Neural cell (in vitro differentiated cells): ENCODE measurements around the gene FGFR4. TPM values are rescaled to one million over a fixed set of nuclear protein-coding genes. Genes with fewer than 3 reads are reported as not detected.

Experiments
- H2AFZ ChIP-seq: fragments of 200-600, 300-800 bp; sonication (generic), shearing (Covaris generic); 2 replicates; pipeline ENCODE4 v1.6.0; 2014; ENCODE audit warnings: low read depth, mild to moderate bottlenecking, antibody characterized with exemption, low read length, moderate library complexity
- H3F3A ChIP-seq: fragments of 200-600 bp; shearing (Covaris generic); 2 replicates; pipeline ENCODE4 v1.6.1; 2016; ENCODE audit warnings: mild to moderate bottlenecking, moderate library complexity, mixed read lengths, antibody characterized with exemption, low read length; ENCODE audit not compliant: insufficient read depth, poor library complexity, severe bottlenecking
- H3K27ac ChIP-seq: fragments of 200-600, 300-800 bp; sonication (generic), shearing (Covaris generic); 2 replicates; pipeline ENCODE4 v1.5.1; 2014; ENCODE audit warnings: mild to moderate bottlenecking, low read length, moderate library complexity
- H3K27me3 ChIP-seq: fragments of 300-800, 200-600 bp; sonication (generic), shearing (Covaris generic); 2 replicates; pipeline ENCODE4 v1.6.0; 2014; ENCODE audit warnings: mild to moderate bottlenecking, low read depth, low read length, moderate library complexity; ENCODE audit not compliant: insufficient read depth
- H3K36me3 ChIP-seq: fragments of 300-800, 200-600 bp; sonication (generic), shearing (Covaris generic); 2 replicates; pipeline ENCODE4 v1.5.1; 2014; ENCODE audit warnings: mild to moderate bottlenecking, antibody characterized with exemption, low read length, moderate library complexity; ENCODE audit not compliant: insufficient read depth
- H3K4me2 ChIP-seq: fragments of 300-800, 200-600 bp; sonication (generic), shearing (Covaris generic); 2 replicates; pipeline ENCODE4 v1.6.0; 2014; ENCODE audit warnings: mild to moderate bottlenecking, low read length
- H3K4me3 ChIP-seq: fragments of 300-800, 200-600 bp; sonication (generic), shearing (Covaris generic); 2 replicates; pipeline ENCODE4 v1.5.1; 2014; ENCODE audit warnings: mild to moderate bottlenecking, low read length, moderate library complexity
- H3K79me2 ChIP-seq: fragments of 200-600 bp; shearing (Covaris generic); replicated peaks from 2 replicates; pipeline ENCODE4 v1.6.0; 2014; ENCODE audit warnings: mild to moderate bottlenecking, low read length, moderate library complexity; ENCODE audit not compliant: insufficient read depth
- H3K9ac ChIP-seq: fragments of 300-800, 200-600 bp; sonication (generic), shearing (Covaris generic); 2 replicates; pipeline ENCODE4 v1.6.1; 2016; ENCODE audit warnings: mild to moderate bottlenecking, low read length, mixed read lengths
- H3K9me2 ChIP-seq: fragments of 200-600 bp; shearing (Covaris generic); 2 replicates; pipeline ENCODE4 v1.6.1; 2016; ENCODE audit warnings: mild to moderate bottlenecking, low read length, mixed read lengths; ENCODE audit not compliant: insufficient read depth
- H3K9me3 ChIP-seq: fragments of 200-600, 300-800 bp; sonication (generic), shearing (Covaris generic); 2 replicates; pipeline ENCODE4 v1.6.1; 2016; ENCODE audit warnings: mild to moderate bottlenecking, mixed run types, low read length, moderate library complexity, mixed read lengths
- H4K20me1 ChIP-seq: fragments of 200-600 bp; shearing (Covaris generic); 2 replicates; pipeline ENCODE4 v1.6.1; 2016; ENCODE audit warnings: mild to moderate bottlenecking, mixed run types; ENCODE audit not compliant: insufficient read depth
- EP300 ChIP-seq: fragments of 450-650 bp; conservative IDR thresholded peaks from 2 replicates; pipeline ENCODE4 v1.6.1; 2014; ENCODE audit warnings: antibody characterized with exemption, mild to moderate bottlenecking, moderate library complexity; ENCODE audit not compliant: poor library complexity, severe bottlenecking
- EZH2 ChIP-seq: fragments of 200-600, 300-800 bp; shearing (Covaris generic), sonication (generic); IDR thresholded peaks from 2 replicates; pipeline ENCODE4 v1.6.1; 2014; ENCODE audit warnings: antibody characterized with exemption, low read length, borderline replicate concordance, mild to moderate bottlenecking; ENCODE audit not compliant: insufficient read depth, poor library complexity, severe bottlenecking
- MXI1 ChIP-seq: fragments of 450-650 bp; conservative IDR thresholded peaks from 2 replicates; pipeline ENCODE4 v1.6.1; 2014; ENCODE audit warnings: antibody characterized with exemption, mild to moderate bottlenecking; ENCODE audit not compliant: poor library complexity, severe bottlenecking
- POLR2AphosphoS5 ChIP-seq: IDR thresholded peaks from 2 replicates; pipeline ENCODE4 v1.6.1; 2012
- RAD21 ChIP-seq: fragments of 450-650 bp; conservative IDR thresholded peaks from 2 replicates; pipeline ENCODE4 v1.6.1; 2014; ENCODE audit warnings: antibody characterized with exemption, mild to moderate bottlenecking, moderate library complexity
- SMC3 ChIP-seq: fragments of 450-650 bp; conservative IDR thresholded peaks from 2 replicates; pipeline ENCODE4 v1.6.1; 2014; ENCODE audit warnings: antibody characterized with exemption, mild to moderate bottlenecking, moderate library complexity; ENCODE audit not compliant: poor library complexity
- TAF1 ChIP-seq: IDR thresholded peaks from 2 replicates; pipeline ENCODE4 v1.6.1; 2012; ENCODE audit warnings: low read depth
- polyA plus RNA-seq: library from polyadenylated mRNA; depleted of rRNA; stranded (reverse); fragments of >200 nt; gene quantifications from 2 replicates; pipeline ENCODE4 v1.2.3, GENCODE V29; 2014
- TF ChIP-seq, protein P1 (sequence below): fragments of 450-650 bp; IDR thresholded peaks from 2 replicates; pipeline ENCODE4 v1.5.1; 2014; ENCODE audit warnings: antibody characterized with exemption, mild to moderate bottlenecking, moderate library complexity; ENCODE audit not compliant: poor library complexity, severe bottlenecking
- TF ChIP-seq, protein P2 (sequence below): IDR thresholded peaks from 2 replicates; pipeline ENCODE4 v1.6.1; 2012; ENCODE audit warnings: borderline replicate concordance

The FGFR4 gene
- polyA plus RNA-seq, 1 donor from 2014 or later: 14.8 TPM

DNA sequence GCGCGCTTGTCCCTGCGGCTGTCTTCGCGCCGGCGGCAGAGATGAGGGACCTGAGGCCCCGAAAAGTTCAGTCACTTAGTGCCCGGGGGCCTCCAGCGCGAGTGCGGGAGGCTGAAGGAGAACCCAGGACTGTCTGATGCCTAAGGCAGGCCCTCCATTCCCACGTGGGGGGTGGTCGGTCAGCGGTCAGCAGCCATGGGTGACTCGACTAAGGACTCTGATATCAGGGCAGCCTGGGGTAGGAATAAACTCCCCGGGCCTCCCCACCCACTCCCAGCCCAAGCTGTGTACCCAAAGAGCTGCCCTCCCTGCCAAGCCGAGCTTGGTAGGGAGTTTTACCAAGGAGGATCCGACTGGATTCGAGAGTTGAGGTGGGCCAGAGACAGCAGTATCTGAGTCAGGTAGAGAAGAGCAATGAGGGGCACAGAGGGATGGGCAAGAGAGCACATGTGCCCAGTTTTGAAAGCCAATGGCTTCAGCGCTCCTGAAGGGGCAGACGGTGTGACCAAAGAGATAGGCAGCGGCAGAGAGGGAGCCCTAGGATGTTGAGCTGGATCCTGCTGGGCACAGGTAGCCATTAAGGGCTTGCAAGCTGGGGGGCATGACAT, 787 bp downstream of the FGFR4 start:
- H4K20me1 ChIP-seq: no peaks in the 10 kb centered on the region
- no peak overlapping the region for H3K4me2 ChIP-seq
- no peak overlapping the region for H3K4me3 ChIP-seq
- no peak overlapping the region for H3K27ac ChIP-seq
- H3F3A ChIP-seq: no peaks in the 10 kb centered on the region
- no peak for TF ChIP-seq SMC3
- no peak for TF ChIP-seq TAF1
- no peak for TF ChIP-seq MXI1
- TF ChIP-seq, protein P1, sequence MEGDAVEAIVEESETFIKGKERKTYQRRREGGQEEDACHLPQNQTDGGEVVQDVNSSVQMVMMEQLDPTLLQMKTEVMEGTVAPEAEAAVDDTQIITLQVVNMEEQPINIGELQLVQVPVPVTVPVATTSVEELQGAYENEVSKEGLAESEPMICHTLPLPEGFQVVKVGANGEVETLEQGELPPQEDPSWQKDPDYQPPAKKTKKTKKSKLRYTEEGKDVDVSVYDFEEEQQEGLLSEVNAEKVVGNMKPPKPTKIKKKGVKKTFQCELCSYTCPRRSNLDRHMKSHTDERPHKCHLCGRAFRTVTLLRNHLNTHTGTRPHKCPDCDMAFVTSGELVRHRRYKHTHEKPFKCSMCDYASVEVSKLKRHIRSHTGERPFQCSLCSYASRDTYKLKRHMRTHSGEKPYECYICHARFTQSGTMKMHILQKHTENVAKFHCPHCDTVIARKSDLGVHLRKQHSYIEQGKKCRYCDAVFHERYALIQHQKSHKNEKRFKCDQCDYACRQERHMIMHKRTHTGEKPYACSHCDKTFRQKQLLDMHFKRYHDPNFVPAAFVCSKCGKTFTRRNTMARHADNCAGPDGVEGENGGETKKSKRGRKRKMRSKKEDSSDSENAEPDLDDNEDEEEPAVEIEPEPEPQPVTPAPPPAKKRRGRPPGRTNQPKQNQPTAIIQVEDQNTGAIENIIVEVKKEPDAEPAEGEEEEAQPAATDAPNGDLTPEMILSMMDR: no peak
- no peak for TF ChIP-seq RAD21
- no peak for TF ChIP-seq POLR2AphosphoS5
- TF ChIP-seq EP300: no peak
- TF ChIP-seq EZH2: no peak
- TF ChIP-seq, protein P2, sequence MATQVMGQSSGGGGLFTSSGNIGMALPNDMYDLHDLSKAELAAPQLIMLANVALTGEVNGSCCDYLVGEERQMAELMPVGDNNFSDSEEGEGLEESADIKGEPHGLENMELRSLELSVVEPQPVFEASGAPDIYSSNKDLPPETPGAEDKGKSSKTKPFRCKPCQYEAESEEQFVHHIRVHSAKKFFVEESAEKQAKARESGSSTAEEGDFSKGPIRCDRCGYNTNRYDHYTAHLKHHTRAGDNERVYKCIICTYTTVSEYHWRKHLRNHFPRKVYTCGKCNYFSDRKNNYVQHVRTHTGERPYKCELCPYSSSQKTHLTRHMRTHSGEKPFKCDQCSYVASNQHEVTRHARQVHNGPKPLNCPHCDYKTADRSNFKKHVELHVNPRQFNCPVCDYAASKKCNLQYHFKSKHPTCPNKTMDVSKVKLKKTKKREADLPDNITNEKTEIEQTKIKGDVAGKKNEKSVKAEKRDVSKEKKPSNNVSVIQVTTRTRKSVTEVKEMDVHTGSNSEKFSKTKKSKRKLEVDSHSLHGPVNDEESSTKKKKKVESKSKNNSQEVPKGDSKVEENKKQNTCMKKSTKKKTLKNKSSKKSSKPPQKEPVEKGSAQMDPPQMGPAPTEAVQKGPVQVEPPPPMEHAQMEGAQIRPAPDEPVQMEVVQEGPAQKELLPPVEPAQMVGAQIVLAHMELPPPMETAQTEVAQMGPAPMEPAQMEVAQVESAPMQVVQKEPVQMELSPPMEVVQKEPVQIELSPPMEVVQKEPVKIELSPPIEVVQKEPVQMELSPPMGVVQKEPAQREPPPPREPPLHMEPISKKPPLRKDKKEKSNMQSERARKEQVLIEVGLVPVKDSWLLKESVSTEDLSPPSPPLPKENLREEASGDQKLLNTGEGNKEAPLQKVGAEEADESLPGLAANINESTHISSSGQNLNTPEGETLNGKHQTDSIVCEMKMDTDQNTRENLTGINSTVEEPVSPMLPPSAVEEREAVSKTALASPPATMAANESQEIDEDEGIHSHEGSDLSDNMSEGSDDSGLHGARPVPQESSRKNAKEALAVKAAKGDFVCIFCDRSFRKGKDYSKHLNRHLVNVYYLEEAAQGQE: no peak
- peaks cover 8% of the 10 kb centered on the region for H3K27me3 ChIP-seq
- no peaks in the 10 kb centered on the region for H3K9me2 ChIP-seq
- H3K36me3 ChIP-seq: no peaks in the 10 kb centered on the region
- no peak overlapping the region for H3K9ac ChIP-seq
- no peaks in the 10 kb centered on the region for H3K9me3 ChIP-seq
- H2AFZ ChIP-seq: no peak overlapping the region
- no peaks in the 10 kb centered on the region for H3K79me2 ChIP-seq

DNA sequence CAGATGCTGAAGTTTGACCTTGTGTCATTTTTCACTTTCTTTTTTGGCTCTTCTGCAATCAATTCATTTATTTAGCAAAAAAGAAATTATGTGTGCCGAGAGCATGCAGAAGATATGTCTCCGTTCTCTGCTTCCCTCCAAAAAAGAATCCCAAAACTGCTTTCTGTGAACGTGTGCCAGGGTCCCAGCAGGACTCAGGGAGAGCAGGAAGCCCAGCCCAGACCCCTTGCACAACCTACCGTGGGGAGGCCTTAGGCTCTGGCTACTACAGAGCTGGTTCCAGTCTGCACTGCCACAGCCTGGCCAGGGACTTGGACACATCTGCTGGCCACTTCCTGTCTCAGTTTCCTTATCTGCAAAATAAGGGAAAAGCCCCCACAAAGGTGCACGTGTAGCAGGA, 2.4 kb downstream of the FGFR4 start:
- Histone ChIP-seq H3K27me3 (peaks cover 8% of the 10 kb centered on the region), H3K9ac (no peak overlapping the region), H3K79me2 (no peaks in the 10 kb centered on the region), H3F3A (no peaks in the 10 kb centered on the region), H2AFZ (no peak overlapping the region), H3K9me3 (no peaks in the 10 kb centered on the region), H3K4me3 (no peak overlapping the region), H3K36me3 (no peaks in the 10 kb centered on the region), H3K27ac (no peak overlapping the region), H3K4me2 (no peak overlapping the region), H3K9me2 (no peaks in the 10 kb centered on the region), H4K20me1 (no peaks in the 10 kb centered on the region)
- TF ChIP-seq, protein P2: no peak
- TF ChIP-seq EZH2 (no peak), POLR2AphosphoS5 (no peak), MXI1 (no peak), SMC3 (no peak), RAD21 (no peak), EP300 (no peak), TAF1 (no peak)
- TF ChIP-seq, protein P1: no peak
